GM18951 (cell line): ENCODE data around the gene DUS4L.
"Not testable (repeated sequence)": the region's sequence is repeated elsewhere in the genome, so short reads cannot be mapped to it uniquely, and the experiment has no call there.

Experiments
- POLR2A ChIP-seq: IDR thresholded peaks from 4 replicates; pipeline ENCODE4 v1.6.1; 2011; ENCODE audit warnings: mild to moderate bottlenecking; ENCODE audit not compliant: insufficient read length, insufficient read depth; ENCODE audit errors: extremely low read depth
- in situ Hi-C: fragments of 300-500 bp; cut with MboI; formaldehyde crosslinking; loops from one replicate; pipeline ENCODE4 v1.12.0; 2022; ENCODE audit warnings: low sequenced_read_pairs, mixed read lengths, inconsistent platforms; ENCODE audit not compliant: unreplicated experiment

The DUS4L gene

GRCh38 chr7:107563775-107564552 is at the start of gene DUS4L, which contains the start of gene COG5:
Gene DUS4L (plus strand): TSS chr7:107563971. CDS start chr7:107567071, 3,100 bp downstream.
Gene COG5 (minus strand): TSS chr7:107563920. CDS start chr7:107563896, 24 bp downstream.
- in situ Hi-C loops, result no loop called here
- peak; percentile 90 for TF ChIP-seq POLR2A

GRCh38 chr7:107526672-107527071 is 37.1 kb upstream of the DUS4L start:
- TF ChIP-seq POLR2A, result no peak
- in situ Hi-C loops, result no loop called here

- no peak for TF ChIP-seq POLR2A
- in situ Hi-C loops, result no loop called here
Measured at GRCh38 chr7:107527196-107527595, 36.6 kb upstream of the DUS4L start.

- in situ Hi-C loops, result no loop called here
Measured at GRCh38 chr7:107528461-107528860, 35.3 kb upstream of the DUS4L start.

GRCh38 chr7:107530751-107531150 is 33.0 kb upstream of the DUS4L start:
- no peak for TF ChIP-seq POLR2A
- in situ Hi-C loops, result no loop called here

More at GRCh38 chr7:107528461-107528860, 35.3 kb upstream of the DUS4L start:
- no peak for TF ChIP-seq POLR2A

- no peak for TF ChIP-seq POLR2A
- in situ Hi-C loops, result no loop called here
Measured at GRCh38 chr7:107534139-107534538, 29.6 kb upstream of the DUS4L start.

- in situ Hi-C loops, result not testable (repeated sequence)
Measured at GRCh38 chr7:107537228-107537627, 26.5 kb upstream of the DUS4L start.

GRCh38 chr7:107538001-107538400 is 25.8 kb upstream of the DUS4L start:
- in situ Hi-C loops, result no loop called here
- TF ChIP-seq POLR2A, result no peak

GRCh38 chr7:107543338-107543993 is 20.3 kb upstream of the DUS4L start:
- in situ Hi-C loops, result no loop called here

GRCh38 chr7:107544848-107545591 is 18.8 kb upstream of the DUS4L start:
- in situ Hi-C loops, result no loop called here
- no peak for TF ChIP-seq POLR2A

More at GRCh38 chr7:107543338-107543993, 20.3 kb upstream of the DUS4L start:
- no peak for TF ChIP-seq POLR2A

GRCh38 chr7:107551936-107552335 is 11.8 kb upstream of the DUS4L start:
- no peak for TF ChIP-seq POLR2A
- in situ Hi-C loops, result no loop called here

- in situ Hi-C loops, result no loop called here
- TF ChIP-seq POLR2A, result no peak
Measured at GRCh38 chr7:107555893-107556292, 7.9 kb upstream of the DUS4L start.

GRCh38 chr7:107559864-107560263 is 3.9 kb upstream of the DUS4L start:
- in situ Hi-C loops, result no loop called here
- no peak for TF ChIP-seq POLR2A
